Measurements from ENCODE around the gene ATP6V1G2. TPM values are rescaled to one million over a fixed set of nuclear protein-coding genes. Genes with fewer than 3 reads are reported as not detected.

The ATP6V1G2 gene
- total and polyA plus RNA-seq, 4 donors, result 0.28 to 1.5 (median 0.52) TPM

- TF ChIP-seq, protein P1, sequence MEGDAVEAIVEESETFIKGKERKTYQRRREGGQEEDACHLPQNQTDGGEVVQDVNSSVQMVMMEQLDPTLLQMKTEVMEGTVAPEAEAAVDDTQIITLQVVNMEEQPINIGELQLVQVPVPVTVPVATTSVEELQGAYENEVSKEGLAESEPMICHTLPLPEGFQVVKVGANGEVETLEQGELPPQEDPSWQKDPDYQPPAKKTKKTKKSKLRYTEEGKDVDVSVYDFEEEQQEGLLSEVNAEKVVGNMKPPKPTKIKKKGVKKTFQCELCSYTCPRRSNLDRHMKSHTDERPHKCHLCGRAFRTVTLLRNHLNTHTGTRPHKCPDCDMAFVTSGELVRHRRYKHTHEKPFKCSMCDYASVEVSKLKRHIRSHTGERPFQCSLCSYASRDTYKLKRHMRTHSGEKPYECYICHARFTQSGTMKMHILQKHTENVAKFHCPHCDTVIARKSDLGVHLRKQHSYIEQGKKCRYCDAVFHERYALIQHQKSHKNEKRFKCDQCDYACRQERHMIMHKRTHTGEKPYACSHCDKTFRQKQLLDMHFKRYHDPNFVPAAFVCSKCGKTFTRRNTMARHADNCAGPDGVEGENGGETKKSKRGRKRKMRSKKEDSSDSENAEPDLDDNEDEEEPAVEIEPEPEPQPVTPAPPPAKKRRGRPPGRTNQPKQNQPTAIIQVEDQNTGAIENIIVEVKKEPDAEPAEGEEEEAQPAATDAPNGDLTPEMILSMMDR (IDR thresholded peaks at IDR 0.05; ENCODE audit: control extremely low read depth, extremely low read depth), result no peak
- Histone ChIP-seq H3K4me3 (no peak overlapping the region), H3K27me3 (ENCODE audit: control insufficient read depth in 3 of 3, insufficient read depth in 3 of 3, low read length in 2 of 3) (peaks cover 0 to 4% (median 0%) of the 10 kb centered on the region in 3 donors), H3K9me3 (ENCODE audit: control insufficient read depth in 4 of 4, insufficient read depth in 3 of 4, low read length in 3 of 4) (no peaks in the 10 kb centered on the region), H3K9ac (ENCODE audit: insufficient read depth in 1 of 2, low read length in 2 of 2) (no peak overlapping the region), H3K36me3 (ENCODE audit: control insufficient read depth in 4 of 4, insufficient read depth in 4 of 4, low read length in 4 of 4) (no peaks in the 10 kb centered on the region), H3K4me1 (ENCODE audit: control insufficient read depth in 5 of 5, insufficient read depth in 5 of 5, low read length in 5 of 5) (peaks cover 2 to 8% (median 5%) of the 10 kb centered on the region in 5 donors), H3K27ac (ENCODE audit: low read depth in 1 of 2, low read length in 1 of 2) (no peak overlapping the region)
- 83% methylated on average over 16 to 19 of the region's 19 CpGs for WGBS, 2 donors
- ATAC-seq (ENCODE audit: insufficient read depth, low FRiP score), result no peak
- no peak for DNase-seq
These were observed 30.6 kb upstream of the ATP6V1G2 start for GRCh38 chr6:31576897-31577578.

DNA sequence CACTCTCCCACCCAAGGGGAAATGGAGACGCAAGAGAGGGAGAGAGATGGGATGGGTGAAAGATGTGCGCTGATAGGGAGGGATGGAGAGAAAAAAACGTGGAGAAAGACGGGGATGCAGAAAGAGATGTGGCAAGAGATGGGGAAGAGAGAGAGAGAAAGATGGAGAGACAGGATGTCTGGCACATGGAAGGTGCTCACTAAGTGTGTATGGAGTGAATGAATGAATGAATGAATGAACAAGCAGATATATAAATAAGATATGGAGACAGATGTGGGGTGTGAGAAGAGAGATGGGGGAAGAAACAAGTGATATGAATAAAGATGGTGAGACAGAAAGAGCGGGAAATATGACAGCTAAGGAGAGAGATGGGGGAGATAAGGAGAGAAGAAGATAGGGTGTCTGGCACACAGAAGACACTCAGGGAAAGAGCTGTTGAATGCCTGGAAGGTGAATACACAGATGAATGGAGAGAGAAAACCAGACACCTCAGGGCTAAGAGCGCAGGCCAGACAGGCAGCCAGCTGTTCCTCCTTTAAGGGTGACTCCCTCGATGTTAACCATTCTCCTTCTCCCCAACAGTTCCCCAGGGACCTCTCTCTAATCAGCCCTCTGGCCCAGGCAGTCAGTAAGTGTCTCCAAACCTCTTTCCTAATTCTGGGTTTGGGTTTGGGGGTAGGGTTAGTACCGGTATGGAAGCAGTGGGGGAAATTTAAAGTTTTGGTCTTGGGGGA is 29.7 kb upstream of the ATP6V1G2 start:
- Histone ChIP-seq H3K4me3 (no peak overlapping the region), H3K27ac (ENCODE audit: low read depth in 1 of 2, low read length in 1 of 2) (no peak overlapping the region), H3K9ac (ENCODE audit: insufficient read depth in 1 of 2, low read length in 2 of 2) (no peak overlapping the region), H3K9me3 (ENCODE audit: control insufficient read depth in 4 of 4, insufficient read depth in 3 of 4, low read length in 3 of 4) (no peaks in the 10 kb centered on the region), H3K36me3 (ENCODE audit: control insufficient read depth in 4 of 4, insufficient read depth in 4 of 4, low read length in 4 of 4) (no peaks in the 10 kb centered on the region), H3K4me1 (ENCODE audit: control insufficient read depth in 5 of 5, insufficient read depth in 5 of 5, low read length in 5 of 5) (no peaks in the 10 kb centered on the region), H3K27me3 (ENCODE audit: control insufficient read depth in 3 of 3, insufficient read depth in 3 of 3, low read length in 2 of 3) (peaks cover 0 to 4% (median 0%) of the 10 kb centered on the region in 3 donors)
- ATAC-seq (ENCODE audit: insufficient read depth, low FRiP score), result no peak
- TF ChIP-seq, protein P1 (IDR thresholded peaks at IDR 0.05; ENCODE audit: control extremely low read depth, extremely low read depth), result no peak
- 66% methylated on average over 8 of the region's 8 CpGs for WGBS, 2 donors
- no peak for DNase-seq

GRCh38 chr6:31575335-31575901 is 29.0 kb upstream of the ATP6V1G2 start, which contains the start of gene TNF:
TSS of gene TNF (plus strand) at chr6:31575565. CDS start at chr6:31575742, 177 bp downstream.
- H3K9ac ChIP-seq (ENCODE audit: insufficient read depth in 1 of 2, low read length in 2 of 2), result no peak within 1 kb of the TSS
- no peaks in the 10 kb centered on the region for H3K36me3 ChIP-seq (ENCODE audit: control insufficient read depth in 4 of 4, insufficient read depth in 4 of 4, low read length in 4 of 4)
- H3K9me3 ChIP-seq (ENCODE audit: control insufficient read depth in 4 of 4, insufficient read depth in 3 of 4, low read length in 3 of 4), result no peaks in the 10 kb centered on the region
- peaks cover 0 to 4% (median 0%) of the 10 kb centered on the region in 3 donors for H3K27me3 ChIP-seq (ENCODE audit: control insufficient read depth in 3 of 3, insufficient read depth in 3 of 3, low read length in 2 of 3)
- no peak for DNase-seq
- TF ChIP-seq, protein P1 (IDR thresholded peaks at IDR 0.05; ENCODE audit: control extremely low read depth, extremely low read depth), result no peak
- H3K4me1 ChIP-seq (ENCODE audit: control insufficient read depth in 5 of 5, insufficient read depth in 5 of 5, low read length in 5 of 5), result no peaks in the 10 kb centered on the region
- H3K4me3 ChIP-seq, result no peak within 1 kb of the TSS
- ATAC-seq (ENCODE audit: insufficient read depth, low FRiP score), result peak; percentile 48
- 33 to 50% methylated on average over 18 to 19 of the region's 19 CpGs for WGBS, 2 donors
- no peak within 1 kb of the TSS for H3K27ac ChIP-seq (ENCODE audit: low read depth in 1 of 2, low read length in 1 of 2)

Measured in lung (tissue), 12 donors.